CD4-positive, alpha-beta T cell treated with Interleukin-12 subunit alpha and Interleukin-12 subunit beta, for 1 hour (primary cell): ENCODE results near the gene CAMTA1.

Source experiments
- DNase-seq: peaks from one replicate; pipeline ENCODE4 v3.0.0-alpha.2; 2020

The CAMTA1 gene

GRCh38 chr1:7223334-7224080, 438.3 kb downstream of the CAMTA1 start:
- DNase-seq, result no peak

- no peak for DNase-seq
Measured at GRCh38 chr1:7224081-7224534, 438.9 kb downstream of the CAMTA1 start.

GRCh38 chr1:7224644-7225043, 439.4 kb downstream of the CAMTA1 start:
- DNase-seq, result no peak

GRCh38 chr1:7225711-7226505, 440.7 kb downstream of the CAMTA1 start:
- DNase-seq, result no peak

DNA sequence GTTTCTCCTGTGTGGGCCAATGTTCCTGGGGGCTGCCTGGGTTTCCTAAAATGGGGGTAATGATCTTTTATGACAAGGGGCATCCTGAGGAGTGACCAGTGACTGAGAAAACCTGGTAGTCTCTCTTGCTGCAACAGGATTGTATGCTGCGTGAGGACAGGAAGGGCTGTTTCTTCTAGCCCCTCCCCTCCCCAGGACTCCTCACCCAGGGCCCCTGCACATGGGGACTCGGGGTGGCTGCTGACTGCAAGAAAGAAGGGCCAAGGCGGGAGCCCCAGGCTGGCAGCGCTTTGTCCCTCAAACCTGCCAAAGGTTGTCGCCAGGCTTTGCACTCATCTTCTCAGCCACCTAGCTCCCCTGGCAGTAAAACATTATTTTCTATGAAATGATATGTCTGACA, 442.4 kb downstream of the CAMTA1 start:
- DNase-seq, result no peak

DNA sequence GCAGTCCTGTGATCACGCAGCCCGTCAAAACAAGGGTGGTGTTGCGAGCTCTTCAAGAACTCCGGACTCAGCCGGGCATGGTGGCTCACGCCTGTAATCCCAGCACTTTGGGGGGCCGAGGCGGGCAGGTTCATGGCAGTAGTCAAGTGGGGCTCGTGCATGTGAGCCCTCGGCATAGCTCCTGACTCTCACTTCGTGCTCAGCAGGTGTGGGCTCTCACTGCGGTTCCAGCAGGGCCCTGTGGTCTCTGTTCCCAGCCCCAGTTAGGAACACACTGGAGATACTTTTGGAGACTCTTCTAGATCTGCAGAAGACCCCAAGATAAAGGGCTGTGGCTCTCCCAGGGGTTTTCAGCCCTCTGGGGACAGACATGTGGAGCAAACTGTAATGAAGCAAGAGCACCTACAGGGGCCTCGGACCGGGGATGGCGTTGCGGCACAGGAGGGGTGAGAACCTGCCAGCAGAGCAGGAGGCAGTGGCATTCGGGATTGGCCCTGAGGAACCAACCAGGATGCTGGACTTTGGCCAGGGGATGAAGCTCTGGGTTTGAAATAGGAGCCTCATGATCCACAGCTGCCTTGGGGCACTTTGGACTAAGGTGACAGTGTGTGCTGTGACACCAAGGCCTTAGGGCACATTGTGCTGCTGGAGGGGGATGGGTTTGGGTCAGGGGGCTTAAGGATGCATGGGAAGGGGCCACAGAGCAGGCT, 443.2 kb downstream of the CAMTA1 start:
- no peak for DNase-seq

GRCh38 chr1:7229186-7229585, 443.9 kb downstream of the CAMTA1 start:
- no peak for DNase-seq

GRCh38 chr1:7229696-7230631, 444.7 kb downstream of the CAMTA1 start:
- DNase-seq, result no peak

DNA sequence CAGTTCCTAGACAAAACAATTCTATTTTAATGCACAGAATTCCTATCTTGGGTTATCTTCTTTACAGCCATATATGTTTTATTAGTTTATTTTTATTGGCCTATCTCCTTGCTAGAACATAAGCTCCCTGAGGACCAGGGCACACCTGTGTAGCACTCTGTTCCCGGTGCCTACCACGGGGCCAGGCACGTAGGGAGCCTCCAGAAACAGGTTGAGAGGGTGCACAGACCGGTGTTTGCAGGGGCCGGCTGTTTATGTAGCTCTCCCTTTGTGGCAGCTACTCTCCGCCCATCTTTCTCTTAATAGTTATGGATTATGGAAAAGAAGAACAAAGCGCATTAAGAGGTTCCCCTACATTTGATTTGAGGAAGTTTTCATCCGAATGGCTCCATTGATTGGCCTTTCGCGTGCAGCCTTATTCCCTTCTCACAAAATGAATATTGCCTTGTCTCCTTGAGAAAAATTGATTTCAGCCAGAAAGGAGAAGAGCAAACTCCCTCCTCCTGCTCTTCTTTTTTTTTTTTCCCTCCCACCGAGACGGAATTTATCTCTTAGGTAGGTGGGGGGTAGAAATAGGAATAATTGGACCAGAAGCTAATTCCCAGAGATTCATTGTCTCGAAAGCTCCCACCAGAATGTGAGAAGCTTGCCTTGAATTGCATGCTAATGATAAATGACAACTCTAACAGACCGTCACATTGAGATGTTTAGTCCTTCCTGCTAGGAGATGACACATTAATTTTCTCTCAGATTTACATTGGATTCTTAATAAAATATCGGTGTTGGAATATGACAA, 447.4 kb downstream of the CAMTA1 start:
- DNase-seq, result no peak

DNA sequence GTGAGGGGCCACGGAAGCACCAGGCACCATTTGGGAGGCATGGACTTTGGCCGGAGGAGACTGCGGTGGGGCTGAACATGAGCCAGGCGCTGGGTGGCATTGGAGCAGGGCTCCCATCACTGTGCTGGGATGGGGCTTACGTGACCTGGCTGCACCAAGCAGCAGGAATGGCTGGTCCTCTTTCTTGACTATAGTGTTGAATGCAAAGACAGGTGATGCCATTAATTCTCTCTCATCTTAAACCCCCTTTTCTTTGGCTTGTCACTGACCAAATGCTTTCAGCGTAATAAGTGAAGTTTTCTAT, 447.9 kb downstream of the CAMTA1 start:
- DNase-seq, result no peak

DNA sequence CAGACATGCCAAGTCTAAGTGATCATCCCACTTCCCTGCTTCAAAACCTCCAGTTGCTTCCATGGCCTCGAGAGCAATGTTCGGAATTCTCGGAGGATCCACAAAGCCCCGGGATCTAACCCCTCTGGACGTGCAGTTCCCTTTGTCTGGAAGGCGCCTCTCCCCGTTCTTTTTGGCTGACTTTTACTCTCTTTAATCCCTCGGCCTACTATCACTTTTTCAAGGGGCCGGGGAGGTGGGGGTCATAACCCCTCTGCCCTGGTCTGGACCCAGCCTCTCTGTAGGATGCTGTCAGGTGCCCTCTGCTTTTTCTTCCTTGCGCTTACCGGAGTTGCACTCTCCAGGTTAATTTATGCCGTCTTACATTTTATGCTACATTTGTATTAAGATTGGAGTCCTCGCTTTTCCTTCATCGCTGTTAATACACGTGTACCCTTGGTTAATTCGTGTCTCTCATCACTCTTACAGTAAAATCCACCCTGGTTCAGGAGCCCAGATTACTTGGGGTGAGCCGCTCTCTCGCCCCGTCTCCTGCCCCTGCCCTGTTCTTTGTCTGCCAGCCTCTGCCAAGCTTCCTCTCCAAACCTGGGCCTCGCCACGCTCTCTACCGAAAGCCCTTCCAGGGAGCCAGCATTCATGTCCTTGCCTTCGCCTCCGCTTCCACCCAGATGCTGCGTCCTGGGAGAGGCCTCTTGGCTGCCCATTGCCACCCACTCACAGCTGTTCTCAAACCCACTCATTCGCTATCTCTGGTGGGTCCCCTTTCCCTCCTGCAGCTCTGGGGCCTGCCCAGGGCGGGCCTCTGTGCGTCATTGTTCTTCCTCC, 448.6 kb downstream of the CAMTA1 start:
- DNase-seq, result no peak

DNA sequence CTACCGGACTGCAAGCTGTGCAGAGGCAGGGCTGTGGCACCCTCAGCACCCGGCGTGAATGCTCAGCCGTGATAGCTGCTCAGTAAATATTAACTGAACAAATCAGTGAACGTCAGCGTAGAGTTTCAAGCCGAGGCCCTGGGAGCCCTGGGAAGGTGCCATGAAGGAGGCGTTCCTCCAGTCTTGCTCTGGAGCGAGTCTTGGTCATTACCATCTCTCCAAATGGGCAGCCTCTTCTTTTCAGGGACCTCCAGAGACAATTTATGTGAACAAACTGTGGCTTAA, 449.2 kb downstream of the CAMTA1 start:
- no peak for DNase-seq

DNA sequence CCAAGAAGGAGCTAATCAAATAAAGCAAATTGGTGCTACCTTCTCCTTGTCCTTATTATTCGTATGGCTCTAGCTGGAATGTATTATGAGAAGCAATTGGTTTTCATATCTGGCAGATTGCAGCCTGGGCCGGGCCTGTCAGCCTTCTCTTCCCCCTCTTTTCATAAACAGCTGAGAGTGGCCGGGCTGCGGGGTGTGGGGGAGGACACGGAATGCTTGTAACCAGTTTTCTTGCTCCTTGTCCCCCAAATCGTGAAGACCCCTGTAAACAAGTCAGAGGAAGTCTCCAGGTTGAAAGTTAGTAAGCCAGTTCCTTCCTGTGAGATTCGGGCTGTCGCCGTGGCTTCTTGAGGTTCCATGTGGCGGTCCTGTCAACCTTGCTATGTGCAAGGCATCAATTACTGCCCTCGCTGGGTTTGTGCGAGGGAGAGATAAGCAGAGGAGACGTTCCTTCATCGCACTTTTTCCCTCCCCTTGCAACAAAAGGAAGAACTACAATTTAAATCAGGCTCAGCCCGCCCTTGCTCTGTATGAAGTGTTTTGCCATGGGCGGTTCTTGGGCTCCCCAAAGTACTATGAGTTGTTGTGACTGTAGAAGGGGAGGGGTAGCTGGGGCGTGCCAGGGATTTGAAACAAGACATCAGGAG, 450.7 kb downstream of the CAMTA1 start:
- no peak for DNase-seq

GRCh38 chr1:7236844-7237515, 451.7 kb downstream of the CAMTA1 start:
- no peak for DNase-seq

- no peak for DNase-seq
Measured at GRCh38 chr1:7247158-7247557, 461.9 kb downstream of the CAMTA1 start.

DNA sequence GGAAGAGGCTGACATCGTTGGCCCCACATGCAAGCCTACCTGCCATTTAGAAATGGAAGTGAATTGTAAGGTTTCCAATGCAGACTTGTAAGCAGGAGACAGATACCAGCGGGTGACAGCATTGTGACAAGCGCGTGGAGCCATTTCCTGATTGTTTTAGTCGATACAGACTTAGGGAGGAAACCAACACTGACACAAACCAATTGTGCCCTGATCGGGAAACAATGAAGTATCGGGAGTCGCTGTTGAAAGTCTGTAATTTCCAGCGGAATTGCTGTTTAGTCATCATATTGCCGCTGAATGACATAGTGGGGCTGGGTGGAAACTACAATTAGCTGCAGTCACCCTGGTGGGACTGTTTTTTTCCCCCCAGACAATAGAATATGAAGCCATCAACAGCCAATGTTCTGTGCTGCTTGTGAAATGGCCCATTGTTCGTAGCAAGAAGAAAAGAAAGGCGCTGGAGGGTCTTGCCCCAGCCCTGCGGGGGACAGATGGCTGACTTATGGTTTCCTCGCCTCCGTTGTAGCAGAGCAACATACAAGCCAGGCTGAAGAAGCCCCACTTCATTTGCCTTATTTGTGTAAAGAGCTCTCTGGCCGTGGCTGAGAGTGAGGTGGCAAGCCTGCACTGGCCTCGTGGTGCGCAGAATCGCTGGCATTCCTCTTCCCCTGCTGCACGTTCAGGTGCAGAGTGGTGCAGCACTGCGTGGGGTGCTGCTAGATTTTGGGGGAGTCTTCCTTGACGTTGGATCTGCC, 462.7 kb downstream of the CAMTA1 start:
- no peak for DNase-seq

GRCh38 chr1:7248549-7249199, 463.4 kb downstream of the CAMTA1 start:
- DNase-seq, result no peak

DNA sequence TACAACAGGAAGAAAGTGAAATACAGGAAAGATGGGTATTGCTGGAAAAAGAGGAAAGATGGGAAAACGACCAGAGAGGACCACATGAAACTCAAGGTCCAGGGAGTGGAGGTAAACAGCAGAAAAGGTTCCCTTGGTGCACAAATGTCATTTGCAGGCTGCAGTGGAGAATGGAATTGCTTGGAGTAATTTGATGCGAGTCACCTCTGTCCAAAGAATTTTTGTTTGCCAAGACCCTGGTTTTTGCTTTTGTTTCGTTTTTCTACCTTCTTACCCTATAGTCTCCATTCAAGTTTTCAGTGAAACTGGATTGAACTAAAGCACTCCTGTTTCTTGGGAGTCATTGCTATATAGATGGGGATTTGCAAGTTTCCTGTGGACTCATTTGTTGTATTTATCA, 464.3 kb downstream of the CAMTA1 start:
- no peak for DNase-seq

DNA sequence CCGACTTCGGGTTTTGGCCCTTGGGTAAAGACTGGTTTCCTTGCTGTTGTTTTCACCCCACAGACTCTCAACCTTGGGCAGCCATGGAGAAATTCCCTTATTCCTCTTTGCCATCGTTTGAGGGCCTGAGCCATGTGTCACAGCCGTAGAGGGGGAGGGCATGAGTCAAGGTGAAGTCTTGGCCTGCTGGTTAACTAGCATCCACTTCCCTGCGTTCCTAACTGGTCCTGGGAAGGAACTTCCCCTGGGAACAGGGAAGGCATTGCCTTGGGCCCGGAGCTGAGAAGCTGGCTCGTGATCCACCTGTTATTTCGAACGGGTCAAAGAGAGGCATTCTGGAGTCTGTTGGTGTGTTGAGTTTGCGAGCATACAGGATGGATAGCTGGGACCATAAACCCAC, 464.9 kb downstream of the CAMTA1 start:
- no peak for DNase-seq
